A673 (cell line): Measurements from ENCODE around the gene HOMER3. TPM values are rescaled to one million over a fixed set of nuclear protein-coding genes. Genes with fewer than 3 reads are reported as not detected.
"Not testable (repeated sequence)": the region's sequence is repeated elsewhere in the genome, so short reads cannot be mapped to it uniquely, and the experiment has no call there.

Source experiments
- BruUV-seq: library from RNA; stranded (reverse); fragments of 400-500 nt; replicated peaks from 2 replicates; lab custom pipeline; 2021; lab: Mats Ljungman, UMichigan
- CTCF ChIA-PET: fragments of 300-600 bp; sonication (Branson Sonifier 250); formaldehyde crosslinking; loops from one replicate; lab custom pipeline; 2022; ENCODE audit warnings: antibody characterized with exemption; lab: Charles Lee
- POLR2A ChIA-PET: fragments of 300-600 bp; sonication (Branson Sonifier 250); formaldehyde crosslinking; loops from one replicate; lab custom pipeline; 2022; ENCODE audit warnings: antibody characterized with exemption; ENCODE audit not compliant: low non-redundant PET; lab: Charles Lee
- DNase-seq: peaks from one replicate; pipeline ENCODE4 v3.0.0-alpha.2; 2015; ENCODE audit warnings: low spot score
- H3K27ac ChIP-seq: fragments of 200-600 bp; sonication (generic); 2 replicates; pipeline ENCODE4 v1.5.1; 2016; ENCODE audit warnings: mixed run types, low read depth, mild to moderate bottlenecking, mixed read lengths, antibody characterized with exemption, low read length; ENCODE audit not compliant: poor library complexity, severe bottlenecking
- H3K27me3 ChIP-seq: fragments of 200-600 bp; sonication (generic); replicated peaks from 2 replicates; pipeline ENCODE4 v1.6.1; 2017; ENCODE audit warnings: mixed run types, low read depth, mild to moderate bottlenecking, mixed read lengths, antibody characterized with exemption, low read length; ENCODE audit not compliant: insufficient read depth, poor library complexity
- H3K36me3 ChIP-seq: fragments of 200-600 bp; sonication (generic); 2 replicates; pipeline ENCODE4 v1.6.1; 2016; ENCODE audit warnings: mixed run types, mild to moderate bottlenecking, mixed read lengths, antibody characterized with exemption, low read length; ENCODE audit not compliant: insufficient read depth, poor library complexity, severe bottlenecking
- H3K4me1 ChIP-seq: fragments of 200-600 bp; sonication (generic); 2 replicates; pipeline ENCODE4 v1.6.1; 2017; ENCODE audit warnings: mixed run types, mild to moderate bottlenecking, mixed read lengths, antibody characterized with exemption, low read length; ENCODE audit not compliant: insufficient read depth, poor library complexity, severe bottlenecking
- H3K4me3 ChIP-seq: fragments of 200-600 bp; sonication (generic); 2 replicates; pipeline ENCODE4 v1.5.1; 2016; ENCODE audit warnings: low read depth, mixed run types, mild to moderate bottlenecking, mixed read lengths, low read length; ENCODE audit not compliant: poor library complexity, severe bottlenecking
- H3K9me3 ChIP-seq: fragments of 200-600 bp; sonication (generic); 2 replicates; pipeline ENCODE4 v1.6.1; 2016; ENCODE audit warnings: mixed run types, low read depth, mild to moderate bottlenecking, mixed read lengths, antibody characterized with exemption, low read length; ENCODE audit not compliant: poor library complexity, severe bottlenecking
- EZH2 ChIP-seq: fragments of 200-600 bp; sonication (generic); IDR thresholded peaks from 2 replicates; pipeline ENCODE4 v1.6.1; 2017; ENCODE audit warnings: borderline replicate concordance, low read depth, mild to moderate bottlenecking, mixed read lengths, antibody characterized with exemption, low read length; ENCODE audit not compliant: poor library complexity, severe bottlenecking
- intact Hi-C: fragments of 100-400 bp; cut with micrococcal nuclease; formaldehyde crosslinking; loops from one replicate; pipeline ENCODE4 v1.10.0; 2022; ENCODE audit not compliant: unreplicated experiment
- total RNA-seq: library from RNA; stranded (reverse); gene quantifications from 2 replicates; pipeline ENCODE4 v1.2.3, GENCODE V29; 2021
- TF ChIP-seq, protein P1 (sequence below): fragments of 300-800, 200-600 bp; sonication (generic); conservative IDR thresholded peaks from 2 replicates; pipeline ENCODE4 v1.5.1; 2017; ENCODE audit warnings: low read depth, mild to moderate bottlenecking, antibody characterized with exemption, low read length, moderate library complexity, mixed read lengths

The HOMER3 gene
- total RNA-seq, 1 experiment from 2014 or later, result 23.9 TPM

DNA sequence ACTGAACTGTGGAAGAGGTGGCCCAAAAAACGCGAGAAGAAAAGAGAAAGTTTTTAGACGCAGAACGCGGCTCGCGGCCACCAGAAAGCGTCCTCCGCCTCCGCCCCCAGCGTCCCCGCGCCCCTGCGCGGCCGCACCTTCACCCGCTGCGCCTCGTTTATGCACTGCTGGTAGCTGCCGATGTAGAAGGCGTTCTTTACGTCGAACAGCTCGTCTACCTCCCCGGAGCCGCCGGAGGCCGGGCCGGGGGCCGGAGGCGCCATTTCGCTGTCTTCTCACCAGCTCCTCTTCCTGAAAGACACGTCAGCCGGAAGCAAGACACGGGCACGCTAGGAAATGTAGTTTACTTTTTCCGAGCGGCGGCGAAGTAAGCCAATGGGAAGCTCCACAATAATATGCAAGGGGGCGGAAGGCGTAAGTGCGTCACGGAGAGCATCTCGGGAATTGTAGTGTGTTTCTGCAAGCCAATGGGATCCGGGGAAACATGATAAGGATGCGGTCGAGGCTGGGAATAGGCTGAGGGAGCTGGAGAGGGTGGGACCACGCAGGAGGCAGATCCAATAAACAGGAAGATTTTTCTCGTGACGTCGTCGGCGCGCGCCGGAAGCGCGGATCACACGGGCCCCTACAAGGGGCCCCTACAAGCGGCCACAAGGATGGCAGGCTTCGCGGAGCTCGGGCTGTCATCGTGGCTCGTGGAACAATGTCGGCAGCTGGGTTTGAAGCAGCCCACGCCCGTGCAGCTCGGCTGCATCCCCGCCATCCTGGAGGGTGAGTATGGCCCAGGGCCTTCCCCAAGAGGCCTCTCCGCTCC, 21.7 kb downstream of the HOMER3 start, which contains the start of the genes COPE and DDX49:
TSS of gene COPE (minus strand) at position 302 of the 814 bp plus-strand sequence. CDS start at position 263, 39 bp downstream.
TSS of gene DDX49 (plus strand) at position 630 of the 814 bp plus-strand sequence. CDS start at position 657, 27 bp downstream.
- Histone ChIP-seq H3K4me3 (peak within 1 kb of the TSS; percentile 77), H3K4me1 (peaks cover 6% of the 10 kb centered on the region), H3K27ac (peak within 1 kb of the TSS; percentile 89), H3K36me3 (peaks cover 29% of the 10 kb centered on the region), H3K9me3 (no peaks in the 10 kb centered on the region), H3K27me3 (no peaks in the 10 kb centered on the region)
- peak; percentile 100 for DNase-seq
- no TSS peak for BruUV-seq
- CTCF ChIA-PET, result interaction anchor here (1.2 to 1.3 kb wide), 2 partner anchors 23 to 68 kb away, joined by 3 to 8 read pairs; partner anchors contain the start of gene CERS1
- TF ChIP-seq, protein P1, sequence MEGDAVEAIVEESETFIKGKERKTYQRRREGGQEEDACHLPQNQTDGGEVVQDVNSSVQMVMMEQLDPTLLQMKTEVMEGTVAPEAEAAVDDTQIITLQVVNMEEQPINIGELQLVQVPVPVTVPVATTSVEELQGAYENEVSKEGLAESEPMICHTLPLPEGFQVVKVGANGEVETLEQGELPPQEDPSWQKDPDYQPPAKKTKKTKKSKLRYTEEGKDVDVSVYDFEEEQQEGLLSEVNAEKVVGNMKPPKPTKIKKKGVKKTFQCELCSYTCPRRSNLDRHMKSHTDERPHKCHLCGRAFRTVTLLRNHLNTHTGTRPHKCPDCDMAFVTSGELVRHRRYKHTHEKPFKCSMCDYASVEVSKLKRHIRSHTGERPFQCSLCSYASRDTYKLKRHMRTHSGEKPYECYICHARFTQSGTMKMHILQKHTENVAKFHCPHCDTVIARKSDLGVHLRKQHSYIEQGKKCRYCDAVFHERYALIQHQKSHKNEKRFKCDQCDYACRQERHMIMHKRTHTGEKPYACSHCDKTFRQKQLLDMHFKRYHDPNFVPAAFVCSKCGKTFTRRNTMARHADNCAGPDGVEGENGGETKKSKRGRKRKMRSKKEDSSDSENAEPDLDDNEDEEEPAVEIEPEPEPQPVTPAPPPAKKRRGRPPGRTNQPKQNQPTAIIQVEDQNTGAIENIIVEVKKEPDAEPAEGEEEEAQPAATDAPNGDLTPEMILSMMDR, result no peak
- no peak for TF ChIP-seq EZH2
- POLR2A ChIA-PET, result interaction anchor here (0.7 kb wide), 2 partner anchors 457 to 1843 kb away, joined by 3 to 4 read pairs; no protein-coding TSS in a partner anchor
- intact Hi-C loops, result loop anchor here (2.0 to 10.0 kb wide), 3 partner anchors 68 to 454 kb away; no protein-coding TSS in a partner anchor

DNA sequence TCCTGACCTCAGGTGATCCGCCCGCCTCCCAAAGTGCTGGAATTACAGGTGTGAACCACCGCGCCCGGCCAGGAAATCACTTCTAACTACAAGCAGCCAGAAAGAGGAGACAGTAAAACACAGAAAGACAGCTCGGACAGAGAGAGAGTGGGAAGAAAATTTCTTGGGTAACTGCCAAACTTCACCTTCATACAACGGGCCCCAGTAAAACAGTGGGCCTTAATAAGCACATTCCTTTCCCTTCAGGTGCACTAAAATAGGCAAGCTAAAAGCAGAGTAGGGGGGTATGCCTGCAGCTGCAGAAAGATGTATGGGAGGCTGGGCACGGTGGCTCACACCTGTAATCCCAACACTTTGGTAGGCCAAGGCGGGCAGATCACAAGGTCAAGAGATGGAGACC, 23.4 kb downstream of the HOMER3 start:
- intact Hi-C loops, result loop anchor here (5.0 to 10.0 kb wide), 2 partner anchors 325 to 453 kb away; no protein-coding TSS in a partner anchor
- H3K27me3 ChIP-seq, H3K4me1 ChIP-seq, BruUV-seq, POLR2A ChIA-PET, H3K27ac ChIP-seq, DNase-seq, CTCF ChIA-PET, H3K9me3 ChIP-seq: not testable (repeated sequence)
- Histone ChIP-seq H3K36me3 (peaks cover 24% of the 10 kb centered on the region), H3K4me3 (peak overlapping the region; percentile 77)

DNA sequence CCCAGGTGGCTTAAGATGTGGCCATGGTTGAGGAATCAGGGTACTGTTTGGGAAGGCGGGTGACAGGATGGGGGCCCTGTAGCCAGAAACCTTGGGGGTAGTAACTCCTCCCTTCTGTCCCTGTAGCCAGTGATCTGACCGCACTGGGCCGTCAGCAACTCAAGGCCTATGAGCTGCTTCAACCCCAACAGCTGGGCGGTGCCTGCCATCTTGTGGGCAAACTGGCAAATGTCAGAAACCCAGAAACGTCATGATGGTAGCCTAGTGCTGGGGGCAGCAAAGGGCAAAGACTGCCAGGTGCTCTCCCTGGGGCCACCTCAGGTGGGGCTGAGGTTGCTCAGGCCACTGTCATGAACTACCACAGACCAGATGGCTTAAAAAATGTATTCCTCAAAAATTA, 25.4 kb downstream of the HOMER3 start:
- peaks cover 18% of the 10 kb centered on the region for H3K36me3 ChIP-seq
- intact Hi-C loops, result loop anchor here (5.0 to 10.0 kb wide), 2 partner anchors 323 to 451 kb away; no protein-coding TSS in a partner anchor

More for the DNA sequence above, 25.4 kb downstream of the HOMER3 start:
- POLR2A ChIA-PET, result no interaction called here
- Histone ChIP-seq H3K4me1 (peaks cover 6% of the 10 kb centered on the region), H3K27ac (no peak overlapping the region), H3K27me3 (no peaks in the 10 kb centered on the region), H3K4me3 (no peak overlapping the region), H3K9me3 (no peaks in the 10 kb centered on the region)
- no peak for TF ChIP-seq EZH2
- TF ChIP-seq, protein P1, result peak; percentile 58
- no TSS peak for BruUV-seq
- CTCF ChIA-PET, result no interaction called here
- DNase-seq, result peak; percentile 68
